ENCODE measurements around the gene RAP1GDS1.
"Not testable (repeated sequence)": the region's sequence is repeated elsewhere in the genome, so short reads cannot be mapped to it uniquely, and the experiment has no call there.

RAP1GDS1 gene

GRCh38 chr4:98352940-98353339, 91.8 kb downstream of the RAP1GDS1 start:
- no peak for DNase-seq (ENCODE audit: low read depth)

DNA sequence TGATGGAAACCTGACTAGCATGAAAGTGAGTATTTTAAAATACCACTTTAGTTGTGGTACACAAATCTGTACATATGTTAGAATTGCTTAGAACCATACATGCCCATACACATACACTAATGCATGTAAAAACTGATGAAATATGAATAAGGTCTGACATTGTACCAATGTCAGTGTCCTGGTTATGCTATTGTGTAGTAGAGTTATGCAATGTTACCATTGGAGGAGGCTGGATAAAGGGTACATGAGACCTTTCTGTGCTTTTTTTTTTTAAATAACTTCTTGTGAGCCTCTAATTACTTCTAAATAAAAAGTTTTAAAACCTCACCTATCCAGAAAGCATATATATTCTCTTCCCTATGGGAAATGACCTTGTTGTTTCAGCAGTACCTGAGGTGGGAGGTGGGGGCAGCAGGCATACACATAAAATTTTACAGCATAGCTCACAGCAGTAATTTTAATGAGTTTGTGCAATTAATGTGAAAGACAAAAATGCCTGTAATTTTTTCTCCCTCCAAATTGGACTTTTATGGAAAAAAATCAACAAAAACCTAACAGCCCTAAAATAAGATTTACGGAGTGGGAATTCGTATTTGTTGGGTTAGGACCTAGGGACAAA, 97.6 kb downstream of the RAP1GDS1 start:
- DNase-seq (ENCODE audit: low read depth), result no peak

DNA sequence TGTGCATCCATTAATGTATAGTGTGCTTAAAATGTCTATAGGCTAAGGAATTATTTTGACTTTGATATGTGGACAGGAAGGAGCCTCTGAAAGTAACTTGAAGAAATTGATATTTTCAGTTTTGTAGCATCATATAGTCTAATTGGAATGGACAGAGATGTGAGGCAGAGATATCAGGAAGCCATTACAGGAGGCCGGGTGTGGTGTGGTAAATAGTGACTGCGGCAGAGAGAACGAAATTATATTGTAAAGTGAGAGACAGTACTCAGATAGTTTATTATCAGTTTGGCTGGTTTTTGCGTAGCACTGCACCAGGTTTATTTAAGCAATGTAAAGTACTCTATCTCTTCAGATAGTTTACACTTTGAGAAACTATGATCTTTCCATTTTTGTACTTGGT, 98.5 kb downstream of the RAP1GDS1 start:
- no peak for DNase-seq (ENCODE audit: low read depth)

DNA sequence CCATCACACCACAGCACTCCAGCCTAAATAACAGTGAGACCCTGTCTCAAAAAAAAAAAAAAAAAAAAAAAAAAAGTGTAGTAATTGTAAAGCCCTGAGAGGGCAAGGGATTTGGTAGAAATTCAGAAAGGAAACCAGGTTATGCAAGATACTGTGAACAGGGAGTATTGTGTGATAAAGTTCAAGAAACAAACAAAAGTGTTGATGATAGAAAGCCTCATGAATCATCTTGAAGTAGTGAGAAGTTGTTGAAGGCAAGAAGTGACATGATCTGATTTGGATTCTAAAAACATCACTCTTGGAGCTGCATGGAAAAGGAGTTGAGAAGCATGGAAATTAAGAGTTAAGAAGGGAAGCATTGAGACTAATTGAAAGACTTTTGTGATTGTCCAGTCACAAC, 102.2 kb downstream of the RAP1GDS1 start:
- DNase-seq (ENCODE audit: low read depth), result no peak

GRCh38 chr4:98366275-98366674, 105.1 kb downstream of the RAP1GDS1 start:
- not testable (repeated sequence) for DNase-seq (ENCODE audit: low read depth)

GRCh38 chr4:98368000-98368399, 106.8 kb downstream of the RAP1GDS1 start:
- DNase-seq (ENCODE audit: low read depth), result not testable (repeated sequence)

GRCh38 chr4:98369322-98369721, 108.1 kb downstream of the RAP1GDS1 start:
- DNase-seq (ENCODE audit: low read depth), result no peak

DNA sequence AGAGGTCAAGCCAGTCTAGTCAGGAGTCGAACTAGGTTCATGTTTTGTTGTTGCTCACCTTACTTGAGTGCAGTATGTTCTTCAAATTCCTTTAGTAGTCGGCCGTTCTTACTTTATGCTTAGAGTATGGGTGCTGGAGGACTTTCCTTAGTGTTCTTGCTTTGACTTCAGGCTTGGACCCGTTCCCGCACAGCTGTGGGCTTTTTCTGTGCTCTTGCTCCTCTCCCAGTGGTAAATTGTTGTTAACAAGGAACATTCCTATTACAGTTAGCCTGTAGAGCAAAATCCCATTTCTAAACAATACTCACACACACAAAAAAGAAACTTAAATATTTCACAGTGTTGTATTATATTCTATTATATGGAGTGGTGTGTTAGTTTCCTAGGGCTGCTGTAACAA, 113.5 kb downstream of the RAP1GDS1 start:
- DNase-seq (ENCODE audit: low read depth), result no peak

DNA sequence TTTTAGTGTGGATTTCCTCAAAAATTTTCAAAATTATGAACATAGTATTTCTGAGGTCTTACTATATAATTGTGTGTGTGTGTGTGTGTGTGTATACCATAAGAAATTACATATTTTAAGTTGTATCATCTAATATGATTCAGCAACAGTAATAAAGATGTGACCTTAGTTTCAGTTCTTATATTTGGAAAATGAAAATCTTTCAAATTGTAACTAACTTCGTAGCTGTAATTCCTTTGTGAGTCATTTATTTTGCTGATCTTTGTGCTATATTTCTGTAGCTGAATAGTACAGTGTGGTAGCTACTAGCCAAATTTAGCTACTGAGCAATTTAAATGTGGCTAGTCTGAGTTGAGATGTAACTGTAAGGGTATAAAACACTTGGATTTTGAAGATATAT, 116.4 kb downstream of the RAP1GDS1 start:
- no peak for DNase-seq (ENCODE audit: low read depth)

DNA sequence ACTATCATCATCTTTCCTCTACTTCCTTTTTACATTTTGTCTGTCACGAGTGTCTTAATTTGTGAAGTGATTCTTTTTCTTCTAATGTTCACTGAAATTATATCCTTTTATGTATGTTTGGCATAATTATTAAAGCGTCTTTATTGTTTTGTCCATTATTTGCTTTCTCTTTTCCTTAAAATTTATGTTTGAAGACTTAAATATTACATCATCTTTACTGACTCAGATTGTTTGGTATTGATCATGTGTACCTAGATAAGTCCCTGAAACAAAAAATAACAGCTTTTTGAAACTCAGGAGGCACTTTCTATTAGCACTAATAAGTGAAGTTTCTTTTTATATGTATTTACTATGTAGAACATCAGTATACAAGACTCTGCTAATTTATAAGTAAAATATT, 120.1 kb downstream of the RAP1GDS1 start:
- DNase-seq (ENCODE audit: low read depth), result no peak

DNA sequence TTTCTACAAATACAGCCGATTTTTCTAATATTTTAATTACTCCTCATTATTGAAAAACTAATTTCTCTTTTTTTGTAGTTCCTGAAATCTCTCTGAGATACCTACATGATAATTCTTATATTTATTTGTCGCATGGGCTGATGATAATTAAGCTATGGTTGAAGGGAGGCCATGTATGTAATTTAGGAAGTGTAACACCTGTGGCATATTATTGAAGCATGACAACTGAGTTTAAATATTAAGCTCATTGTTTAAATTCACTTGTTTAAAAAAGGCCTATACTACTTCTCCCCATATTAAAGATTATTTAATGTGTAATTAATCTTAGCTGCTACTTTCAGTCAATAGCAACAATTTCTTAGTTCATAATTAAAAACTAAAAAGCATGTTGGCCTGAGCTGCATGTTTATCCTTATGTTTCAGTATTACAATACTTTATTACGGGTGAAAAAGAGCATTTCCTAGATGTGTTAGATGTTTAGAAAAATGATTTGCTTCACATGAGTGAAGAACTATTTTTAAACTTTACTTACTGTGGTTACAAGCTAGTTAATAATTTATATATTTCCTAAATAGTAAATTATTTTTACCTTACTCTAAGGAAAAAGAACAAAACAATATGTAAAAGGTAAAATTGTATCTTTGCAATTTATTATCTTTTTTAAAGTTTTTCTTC, 122.4 kb downstream of the RAP1GDS1 start:
- no peak for DNase-seq (ENCODE audit: low read depth)

DNA sequence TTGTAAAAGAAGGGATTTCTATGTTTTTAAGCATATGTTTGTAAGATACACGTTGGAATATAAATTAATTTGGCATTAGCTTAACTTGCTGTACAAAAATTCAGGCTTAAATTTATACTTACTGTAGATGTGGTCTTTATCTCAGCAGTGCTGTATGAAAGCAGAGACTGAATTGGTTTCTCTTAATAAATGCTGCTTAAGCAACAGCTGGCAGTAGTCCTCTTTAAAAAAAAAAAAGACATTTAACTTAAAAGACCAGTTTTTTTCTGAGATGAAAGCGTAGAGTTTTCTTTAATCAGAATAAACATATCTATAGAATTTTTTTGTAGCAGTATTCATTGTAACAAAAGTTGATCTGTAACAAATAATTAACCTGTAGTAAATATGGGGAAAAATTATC, 124.6 kb downstream of the RAP1GDS1 start:
- no peak for DNase-seq (ENCODE audit: low read depth)

DNA sequence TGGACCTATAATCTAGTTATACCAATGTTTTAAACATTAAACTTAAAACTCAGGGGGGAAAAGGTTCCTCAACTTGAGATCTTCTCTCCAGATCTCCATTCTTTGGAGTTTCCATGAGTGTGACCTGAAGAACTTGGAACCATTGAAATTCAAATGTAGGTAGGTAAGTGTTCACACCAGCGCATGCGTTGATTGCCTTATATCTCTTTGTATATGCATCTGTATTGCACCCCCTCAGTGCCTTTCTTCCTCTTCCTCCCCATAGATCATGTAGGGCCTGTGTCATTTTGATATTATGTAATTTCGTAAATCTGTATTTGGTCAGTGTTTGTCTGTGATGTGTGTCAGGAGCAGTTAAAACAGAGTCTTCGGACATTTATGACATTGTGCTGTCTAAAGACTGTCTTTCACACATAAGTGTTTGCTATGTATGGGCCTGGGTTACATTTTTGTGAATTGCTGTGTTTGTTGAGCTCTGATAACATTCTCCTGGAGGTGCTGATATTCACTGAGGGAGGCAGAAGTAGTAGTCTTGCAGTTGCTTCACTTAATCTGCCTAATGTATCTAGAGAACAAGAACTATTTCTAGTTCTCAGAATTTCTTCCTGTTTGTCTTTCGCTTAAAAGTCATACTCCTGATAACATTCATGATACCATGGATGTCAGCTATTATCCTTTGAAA, 126.3 kb downstream of the RAP1GDS1 start:
- no peak for DNase-seq (ENCODE audit: low read depth)

DNA sequence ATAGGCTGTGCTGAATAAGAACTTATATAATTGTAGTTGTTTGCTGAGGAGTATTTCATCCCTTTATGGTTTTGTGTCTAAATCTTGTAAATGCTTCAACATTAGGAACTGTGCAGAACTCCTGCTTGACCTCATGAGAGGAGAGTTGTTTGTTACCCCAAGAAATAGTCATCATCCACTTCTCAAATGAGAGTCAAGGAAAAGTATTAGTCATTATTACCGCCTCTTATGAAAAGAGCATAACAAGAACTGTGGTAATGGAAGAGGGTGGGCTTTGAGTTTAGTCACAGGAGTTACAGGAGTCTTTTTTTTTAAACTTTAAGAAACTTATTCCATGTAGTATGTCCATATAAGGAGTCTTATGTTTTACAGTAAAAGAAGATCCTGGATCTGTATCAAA, 132.9 kb downstream of the RAP1GDS1 start:
- no peak for DNase-seq (ENCODE audit: low read depth)

DNA sequence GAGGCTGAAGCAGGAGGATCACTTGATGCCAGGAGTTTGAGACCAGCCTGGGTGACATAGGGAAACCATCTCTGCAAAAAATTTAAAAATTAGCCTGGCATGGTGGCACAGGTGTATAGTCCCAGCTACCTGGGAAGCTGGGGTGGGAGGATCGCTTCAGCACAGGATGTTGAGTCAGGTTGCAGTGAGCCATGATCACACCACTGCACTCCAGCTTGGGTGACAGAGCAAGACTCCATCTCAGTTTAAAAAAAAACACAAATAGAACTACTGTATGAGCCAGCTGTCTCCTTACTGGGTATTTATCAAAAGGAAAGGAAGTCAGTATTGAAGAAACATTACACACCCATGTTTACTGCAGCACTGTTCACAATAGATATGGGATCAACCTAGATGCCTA, 138.7 kb downstream of the RAP1GDS1 start:
- no peak for DNase-seq (ENCODE audit: low read depth)

DNA sequence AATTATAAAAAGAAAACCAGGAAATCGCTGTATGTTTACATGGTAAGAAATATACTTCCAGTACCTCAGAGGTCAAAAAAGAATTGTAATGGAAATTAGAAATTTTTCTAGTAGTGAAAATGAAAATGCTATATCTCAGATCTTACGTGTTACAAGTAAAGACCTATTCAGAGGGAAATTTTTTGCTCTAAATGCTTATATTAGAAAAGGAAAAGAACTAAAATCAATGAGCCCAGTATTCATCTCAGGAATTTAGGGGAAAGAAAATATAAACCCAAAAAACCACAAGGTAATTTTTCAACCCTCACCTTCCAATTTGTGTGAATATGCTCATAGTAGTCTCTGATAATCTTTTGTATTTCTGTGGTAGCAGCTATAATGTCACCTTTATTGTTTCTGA, 145.6 kb downstream of the RAP1GDS1 start:
- no peak for DNase-seq (ENCODE audit: low read depth)

DNA sequence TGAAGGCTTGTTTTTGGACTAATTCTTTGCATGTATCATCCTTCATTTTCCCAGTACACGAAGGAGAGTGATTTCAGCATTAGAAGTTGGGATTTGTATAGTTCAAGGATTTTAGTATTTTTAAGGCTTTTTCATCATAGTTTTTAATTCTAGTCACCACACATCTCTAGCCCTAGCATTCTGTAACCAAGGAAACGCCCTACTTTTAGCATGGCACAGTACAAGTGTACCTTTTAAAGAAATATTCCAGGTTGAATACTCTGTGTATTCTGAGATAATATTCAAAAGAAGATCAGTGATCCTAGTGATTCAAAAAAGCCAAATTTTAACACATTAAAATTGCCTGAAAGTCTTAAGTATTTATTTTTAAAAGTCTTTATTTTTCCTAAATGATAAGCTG, 150.5 kb downstream of the RAP1GDS1 start:
- no peak for DNase-seq (ENCODE audit: low read depth)

DNA sequence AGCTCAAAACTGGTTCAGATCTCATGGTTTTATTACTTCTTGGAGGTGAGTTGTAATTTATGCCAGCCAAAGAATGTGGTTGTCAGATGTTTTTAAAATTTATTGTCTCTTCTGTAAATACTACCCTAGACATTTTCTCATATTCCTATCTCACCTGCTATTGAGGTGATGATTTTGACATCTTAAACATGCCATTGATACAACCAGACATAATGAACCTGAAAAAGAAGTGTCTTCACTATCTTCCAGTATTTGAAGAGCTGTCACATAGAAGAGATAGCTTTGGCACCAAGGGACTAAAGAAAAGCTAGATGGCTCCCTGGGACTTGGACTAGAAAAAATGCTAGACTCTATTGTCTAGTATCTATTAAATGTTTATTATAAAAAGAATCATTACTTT, 155.7 kb downstream of the RAP1GDS1 start:
- no peak for DNase-seq (ENCODE audit: low read depth)

DNA sequence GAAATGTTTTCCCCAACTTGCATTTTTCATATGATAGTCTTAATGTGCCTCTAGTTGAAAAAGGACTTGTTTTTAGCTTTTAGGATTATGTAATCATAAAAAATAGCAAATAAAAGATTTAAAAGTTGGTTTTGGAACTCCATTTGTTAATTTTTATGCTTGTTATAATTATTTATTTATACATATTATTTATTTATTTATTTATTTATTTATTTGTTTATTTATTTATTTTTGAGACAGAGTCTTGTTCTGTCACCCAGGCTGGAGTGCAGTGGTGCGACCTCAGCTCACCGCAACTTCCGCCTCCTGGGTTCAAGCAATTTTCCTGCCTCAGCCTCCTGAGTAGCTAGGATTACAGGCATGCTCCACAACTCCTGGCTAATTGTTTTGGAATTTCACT, 159.0 kb downstream of the RAP1GDS1 start:
- DNase-seq (ENCODE audit: low read depth), result not testable (repeated sequence)

DNA sequence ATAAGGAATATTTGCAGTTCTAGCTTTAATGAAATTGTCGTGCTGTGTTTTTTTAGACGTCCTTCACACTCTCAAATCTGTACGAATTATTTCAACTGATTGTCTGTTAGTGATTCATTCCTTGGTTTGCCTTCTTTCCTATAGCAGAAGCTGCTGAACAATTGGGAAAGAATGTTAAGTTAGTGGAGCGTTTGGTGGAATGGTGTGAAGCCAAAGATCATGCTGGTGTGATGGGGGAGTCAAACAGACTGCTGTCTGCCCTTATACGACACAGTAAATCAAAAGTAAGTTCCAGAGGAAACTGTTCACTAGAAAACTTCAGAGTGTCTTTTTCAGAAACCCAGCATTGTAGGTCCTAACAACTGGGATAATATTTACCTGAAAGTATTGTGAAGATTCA, 159.9 kb downstream of the RAP1GDS1 start:
- DNase-seq (ENCODE audit: low read depth), result no peak

DNA sequence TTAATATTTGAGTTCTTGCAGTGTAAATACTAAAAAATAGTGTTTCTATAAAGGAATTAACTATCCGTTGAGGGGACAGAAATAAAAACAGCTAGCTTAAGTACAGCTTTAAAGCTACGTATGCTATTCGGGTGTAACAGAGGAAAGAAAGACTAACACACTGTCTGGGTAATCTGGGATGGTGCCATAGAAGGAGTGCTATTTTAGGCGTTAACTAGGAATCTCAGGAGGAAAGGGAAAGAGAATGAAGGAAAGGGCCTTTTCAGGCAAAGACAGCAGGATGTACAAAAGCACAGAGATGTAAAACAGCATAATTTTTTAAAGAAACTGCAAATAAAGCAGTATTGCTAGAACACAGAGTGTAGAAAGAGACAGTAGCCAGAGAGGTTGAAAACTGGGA, 161.8 kb downstream of the RAP1GDS1 start:
- no peak for DNase-seq (ENCODE audit: low read depth)

DNA sequence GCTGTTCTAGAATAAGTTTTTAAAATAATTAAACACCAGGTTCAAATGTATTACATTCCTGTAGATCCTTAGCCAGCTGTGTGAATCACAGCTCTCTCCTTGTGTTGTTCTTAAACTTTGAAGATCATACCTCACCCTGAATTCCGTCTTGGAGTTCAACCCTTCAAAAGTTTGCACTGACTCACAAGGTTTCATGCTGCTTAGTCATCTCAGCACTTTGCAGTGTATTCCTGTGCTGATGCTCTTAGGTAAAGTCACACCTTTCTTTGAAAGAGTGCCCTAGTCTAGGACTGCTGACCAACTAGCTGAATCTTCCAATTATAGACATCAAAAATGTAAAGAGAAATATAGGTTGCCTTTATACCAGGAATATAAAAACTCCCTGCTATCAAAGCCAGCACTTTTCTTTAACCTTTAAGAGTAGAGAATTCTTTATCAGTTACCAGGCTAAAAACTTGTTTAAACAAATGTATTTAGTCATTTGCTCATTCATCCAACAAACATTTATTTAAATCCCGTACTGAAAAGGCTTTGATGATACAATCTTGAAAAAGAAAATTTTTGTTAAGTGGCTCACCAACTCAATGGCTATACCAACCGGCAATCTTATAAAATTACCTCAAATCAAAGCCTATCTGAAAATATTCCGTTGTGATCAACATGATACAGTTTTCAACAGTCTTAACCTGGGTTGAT, 169.7 kb downstream of the RAP1GDS1 start:
- no peak for DNase-seq (ENCODE audit: low read depth)

DNA sequence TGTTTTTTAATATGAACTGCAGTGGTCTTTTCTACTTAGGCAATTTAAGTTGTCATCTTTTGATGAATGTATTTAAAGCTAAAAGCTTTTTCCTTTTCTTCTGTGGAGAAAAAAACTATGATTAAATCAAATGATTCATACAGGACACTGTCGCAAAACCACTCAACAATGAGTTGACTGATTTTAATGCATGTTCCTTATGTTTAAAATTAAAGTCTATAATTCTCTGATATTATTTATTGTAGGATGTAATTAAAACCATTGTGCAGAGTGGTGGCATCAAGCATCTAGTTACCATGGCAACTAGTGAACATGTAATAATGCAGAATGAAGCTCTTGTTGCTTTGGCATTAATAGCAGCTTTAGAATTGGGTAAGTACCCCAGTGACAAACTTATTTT, 172.5 kb downstream of the RAP1GDS1 start:
- no peak for DNase-seq (ENCODE audit: low read depth)
